GM19035 (cell line): ENCODE measurements around the gene GPR141.

Experiments used
- ATAC-seq: cut with Tn5 transposase; IDR thresholded peaks from one replicate; pipeline ENCODE4 v1.9.1; 2021; ENCODE audit not compliant: unreplicated experiment

Gene GPR141

DNA sequence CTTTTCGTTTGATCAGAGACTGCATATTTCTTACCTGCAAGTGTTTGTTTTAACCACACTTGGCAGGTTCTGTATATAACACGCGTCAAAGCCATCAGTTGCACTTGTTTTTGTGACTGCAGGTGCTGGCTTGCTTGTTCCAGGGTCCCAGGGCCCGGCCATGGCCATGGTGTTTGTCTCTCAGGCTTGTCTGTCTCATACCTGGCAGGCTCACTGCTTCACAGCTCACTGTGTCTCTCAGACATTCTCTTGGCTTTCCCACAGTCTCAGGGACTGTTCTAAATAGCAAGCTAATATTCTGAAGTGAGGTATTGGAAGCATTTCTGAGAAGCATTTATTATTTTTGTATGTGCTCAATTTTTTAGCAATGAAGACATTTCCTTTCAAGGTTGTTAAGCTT lies 46.9 kb downstream of the GPR141 start:
- ATAC-seq, result no peak

DNA sequence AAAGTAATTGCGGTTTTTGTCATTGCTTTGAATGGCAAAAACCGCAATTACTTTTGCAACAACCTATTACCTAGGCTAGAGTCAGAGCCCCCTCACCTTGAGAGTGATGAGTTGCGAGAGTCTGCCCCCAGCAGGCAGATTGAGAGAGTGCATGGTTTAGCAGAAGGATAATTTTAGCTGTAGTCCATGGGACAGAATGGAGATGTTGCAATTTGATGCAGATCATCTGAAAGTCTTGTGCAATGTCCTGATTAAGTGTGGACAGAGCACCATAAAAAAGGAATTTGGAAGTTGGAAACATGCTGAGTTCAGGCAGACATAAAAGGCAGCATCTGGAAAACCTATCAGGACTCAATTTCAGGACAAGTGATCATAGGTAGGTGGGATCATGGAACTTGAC lies 48.7 kb downstream of the GPR141 start:
- peak; percentile 88 for ATAC-seq

DNA sequence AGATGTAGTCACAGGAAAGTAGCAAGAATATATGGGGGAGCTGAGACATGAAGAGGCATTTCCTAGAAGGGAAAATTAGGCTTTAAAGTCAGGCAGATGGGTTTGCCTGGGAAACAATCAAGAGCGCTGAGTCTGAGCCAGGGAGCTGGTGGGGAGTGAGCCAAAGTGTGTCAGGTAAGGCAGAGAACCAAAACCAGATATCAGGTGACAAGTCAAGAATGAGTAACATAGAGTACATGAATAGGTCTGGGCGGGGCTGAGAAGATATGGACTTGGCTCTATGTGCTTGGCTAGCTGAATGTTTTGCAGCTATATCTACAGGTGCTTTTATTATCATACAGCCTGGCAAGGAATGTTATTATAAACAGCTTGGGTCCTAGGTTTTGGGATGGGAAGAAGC lies 49.3 kb downstream of the GPR141 start:
- no peak for ATAC-seq

DNA sequence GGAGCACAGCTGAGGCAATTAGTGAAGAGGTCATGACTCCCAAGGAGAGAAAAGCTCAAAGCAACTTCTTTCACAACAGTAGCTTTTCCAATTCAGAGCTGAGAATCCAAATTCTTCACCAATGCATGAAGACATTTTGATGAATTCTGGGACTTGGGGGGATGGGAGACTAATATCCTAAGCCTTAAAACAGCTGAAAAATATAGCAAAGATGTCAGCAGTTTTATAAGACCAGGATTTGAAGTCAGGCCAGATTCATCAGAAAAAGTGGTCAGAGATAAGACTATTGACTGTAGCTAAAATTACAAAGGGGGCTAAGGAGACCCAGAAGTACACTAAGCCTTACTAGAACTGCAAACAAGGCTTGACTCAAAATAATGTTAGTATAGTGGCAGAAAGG lies 51.6 kb downstream of the GPR141 start:
- no peak for ATAC-seq

DNA sequence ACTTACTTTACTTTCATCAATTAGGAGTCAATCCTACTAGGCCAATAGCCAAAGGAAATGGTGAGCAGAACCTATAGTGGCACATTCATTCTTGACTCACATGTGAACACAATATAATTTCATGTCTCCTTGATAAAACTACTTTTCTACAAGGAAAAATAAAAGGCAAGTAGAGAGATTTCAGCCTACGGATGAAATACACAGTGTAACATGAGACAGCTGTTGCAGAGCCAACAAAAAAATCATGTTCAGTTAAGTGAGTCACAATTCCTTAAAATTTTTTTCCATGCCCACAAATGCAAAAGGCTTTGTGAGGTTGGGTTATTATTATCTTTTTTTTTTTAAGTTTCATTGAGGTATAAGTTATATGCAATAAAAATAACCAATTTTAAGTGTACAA lies 54.8 kb downstream of the GPR141 start:
- ATAC-seq, result no peak

DNA sequence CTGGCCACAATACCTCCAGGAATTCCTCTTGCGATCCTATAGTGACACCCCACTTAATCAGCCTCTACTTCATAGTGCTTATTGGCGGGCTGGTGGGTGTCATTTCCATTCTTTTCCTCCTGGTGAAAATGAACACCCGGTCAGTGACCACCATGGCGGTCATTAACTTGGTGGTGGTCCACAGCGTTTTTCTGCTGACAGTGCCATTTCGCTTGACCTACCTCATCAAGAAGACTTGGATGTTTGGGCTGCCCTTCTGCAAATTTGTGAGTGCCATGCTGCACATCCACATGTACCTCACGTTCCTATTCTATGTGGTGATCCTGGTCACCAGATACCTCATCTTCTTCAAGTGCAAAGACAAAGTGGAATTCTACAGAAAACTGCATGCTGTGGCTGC lies 56.8 kb downstream of the GPR141 start:
- no peak for ATAC-seq

DNA sequence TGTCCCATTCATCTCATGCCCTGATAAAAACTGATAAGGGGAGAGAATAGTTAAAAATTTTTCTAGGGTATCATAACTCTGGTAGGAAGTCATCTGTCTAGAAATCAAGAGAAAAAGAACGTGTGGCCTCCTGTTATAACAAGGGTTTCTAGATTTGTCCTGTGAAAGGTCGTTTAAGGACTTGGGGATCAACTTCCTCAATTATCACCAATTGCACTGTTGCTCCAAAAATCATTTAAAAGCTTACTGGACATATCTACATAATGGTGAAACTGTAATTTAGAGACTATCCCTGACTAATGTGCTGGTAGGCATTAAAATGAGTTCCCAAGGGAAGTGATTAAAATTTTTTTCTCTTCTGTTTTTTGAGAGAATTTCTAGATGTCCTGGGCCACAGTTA lies 58.2 kb downstream of the GPR141 start:
- ATAC-seq, result no peak

DNA sequence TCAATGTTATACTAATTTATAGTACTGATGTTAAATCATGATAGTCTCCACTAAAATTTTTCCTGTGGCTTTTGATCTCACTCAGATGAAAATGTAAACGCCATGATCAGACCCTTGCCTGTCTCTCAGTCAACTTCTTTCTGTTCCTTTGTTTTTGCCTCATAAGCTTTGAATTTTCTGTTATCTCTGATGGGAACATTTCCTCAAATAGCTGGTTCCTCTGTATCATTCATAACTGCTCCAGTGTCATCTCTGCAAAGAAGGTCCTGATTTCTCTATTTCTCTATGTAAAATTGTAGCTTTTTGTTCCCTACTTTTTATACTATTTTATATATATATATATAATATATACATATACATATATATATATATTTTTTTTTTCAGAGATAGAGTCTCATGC lies 67.5 kb downstream of the GPR141 start:
- no peak for ATAC-seq

DNA sequence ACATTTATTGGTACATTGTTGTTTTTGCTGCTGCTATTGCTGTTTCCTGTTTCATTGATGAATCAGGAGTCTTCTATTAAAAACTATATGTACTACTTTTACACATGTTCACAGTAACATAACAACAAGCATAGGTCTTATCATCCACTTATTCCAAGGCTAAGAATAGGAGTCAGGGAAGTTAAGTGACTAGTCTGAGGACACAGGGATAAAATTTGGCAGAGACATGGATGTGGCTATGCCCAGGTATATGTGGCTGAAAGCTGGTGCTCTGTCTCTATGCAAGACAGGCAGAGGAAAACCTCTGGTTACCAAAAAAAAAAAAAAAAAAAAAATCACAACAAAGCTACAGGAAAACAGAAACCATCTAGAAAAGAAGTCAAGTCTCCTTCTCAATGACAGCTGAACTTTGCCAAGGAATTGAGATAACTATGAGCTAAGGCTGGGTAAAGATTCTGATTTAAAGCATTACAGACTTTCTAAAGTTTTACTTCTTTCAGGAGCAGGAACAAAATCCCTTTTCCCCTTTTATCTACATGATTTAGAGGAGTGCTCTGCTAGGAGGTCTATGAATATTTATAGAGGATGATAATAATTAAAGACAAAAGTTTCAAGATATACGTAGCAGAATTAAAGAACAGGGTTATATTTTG lies 70.0 kb downstream of the GPR141 start:
- no peak for ATAC-seq

DNA sequence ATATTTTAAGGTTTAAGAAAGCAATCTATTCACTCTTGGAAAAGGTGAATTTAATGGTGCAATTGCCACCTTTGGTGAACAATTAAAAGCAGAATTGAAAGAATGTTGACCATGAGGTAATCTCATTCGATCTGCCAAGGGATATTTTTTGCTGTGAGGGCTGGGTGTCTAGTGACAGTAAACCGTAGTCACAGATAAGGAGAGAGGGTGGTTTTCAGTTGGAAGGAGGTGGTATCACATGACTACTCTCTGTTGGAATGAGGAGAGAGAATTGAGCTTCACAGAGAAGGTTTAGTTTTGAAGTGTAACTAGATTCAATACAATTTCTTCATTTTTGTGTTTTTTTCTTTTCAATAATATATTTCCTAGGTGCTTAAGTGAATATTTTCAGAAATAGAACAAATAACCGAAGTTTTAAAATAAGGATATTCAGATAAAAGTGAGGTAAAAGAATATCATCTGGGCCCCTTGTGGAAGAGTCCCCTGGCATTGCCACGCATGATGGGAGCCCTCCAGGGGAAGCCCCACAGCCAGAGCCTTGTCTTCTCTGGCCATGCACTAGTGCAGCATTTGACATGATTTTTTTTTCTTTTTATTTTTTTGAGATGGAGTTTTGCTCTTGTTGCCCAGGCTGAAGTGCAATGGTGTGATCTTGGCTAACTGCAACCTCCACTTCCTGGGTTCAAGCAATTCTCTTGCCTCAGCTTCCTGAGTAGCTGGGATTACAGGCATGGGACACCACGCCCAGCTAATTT lies 73.4 kb downstream of the GPR141 start:
- no peak for ATAC-seq

DNA sequence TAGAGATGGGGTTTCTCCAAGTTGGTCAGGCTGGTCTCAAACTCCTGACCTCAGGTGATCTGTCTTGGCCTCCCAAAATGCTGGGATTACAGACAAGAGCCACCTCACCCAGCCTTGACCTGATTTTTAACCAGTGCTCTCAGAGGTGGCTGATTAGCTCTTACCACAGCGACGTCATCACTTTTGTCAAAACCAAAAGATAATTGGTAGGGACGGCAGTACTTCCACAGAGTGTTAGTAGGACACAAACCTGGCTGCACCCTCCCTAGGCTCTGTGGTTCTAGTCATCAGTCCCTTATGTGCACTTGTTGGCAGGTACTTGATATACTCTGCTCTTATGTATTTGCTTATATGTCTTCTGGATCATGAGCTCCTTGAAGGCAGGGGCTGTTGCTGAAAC lies 74.0 kb downstream of the GPR141 start:
- ATAC-seq, result no peak

DNA sequence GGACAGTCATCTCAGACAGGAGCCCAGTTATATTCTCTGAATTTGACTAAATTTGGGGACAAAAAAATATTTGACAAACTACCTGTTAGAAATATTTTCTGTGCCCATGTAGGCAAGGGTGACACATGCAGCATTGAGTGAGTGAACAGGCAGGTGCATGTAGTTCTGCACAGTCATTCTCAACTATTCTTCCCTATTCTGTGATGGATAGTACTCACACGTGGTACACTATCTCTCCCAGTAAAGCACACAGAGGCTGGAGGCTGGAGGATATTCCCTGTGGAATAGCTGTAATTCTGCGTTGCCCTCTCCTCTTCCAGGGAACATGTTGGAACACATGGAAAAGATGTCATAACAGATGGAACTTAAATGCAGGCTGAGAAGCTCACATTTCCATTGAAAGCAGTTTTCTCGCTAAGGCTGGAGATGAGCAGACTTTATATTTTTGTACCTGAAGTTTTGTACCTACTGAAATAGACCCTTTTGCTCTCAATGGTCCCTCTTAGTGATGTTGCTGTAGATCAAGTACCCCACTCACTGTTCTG lies 75.0 kb downstream of the GPR141 start:
- no peak for ATAC-seq

DNA sequence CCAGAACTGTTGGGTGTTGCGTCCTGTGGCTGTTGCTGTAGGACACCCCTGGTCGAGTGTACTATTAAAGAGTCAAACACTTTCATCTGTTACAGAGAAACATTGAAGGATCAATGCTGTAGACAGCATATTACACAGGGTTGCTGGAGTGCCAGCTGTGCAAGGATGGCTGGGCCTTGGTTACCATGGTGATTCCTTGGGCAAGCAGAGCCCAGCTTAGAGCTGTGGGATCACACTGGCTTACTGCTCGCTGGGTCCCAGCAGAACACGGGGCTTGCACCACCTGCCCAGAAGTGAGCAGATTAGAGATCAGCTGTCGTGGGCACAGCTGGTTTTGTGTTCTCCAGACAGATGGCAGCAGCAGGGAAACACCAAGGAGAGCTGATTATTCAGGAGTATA lies 76.0 kb downstream of the GPR141 start:
- ATAC-seq, result no peak

DNA sequence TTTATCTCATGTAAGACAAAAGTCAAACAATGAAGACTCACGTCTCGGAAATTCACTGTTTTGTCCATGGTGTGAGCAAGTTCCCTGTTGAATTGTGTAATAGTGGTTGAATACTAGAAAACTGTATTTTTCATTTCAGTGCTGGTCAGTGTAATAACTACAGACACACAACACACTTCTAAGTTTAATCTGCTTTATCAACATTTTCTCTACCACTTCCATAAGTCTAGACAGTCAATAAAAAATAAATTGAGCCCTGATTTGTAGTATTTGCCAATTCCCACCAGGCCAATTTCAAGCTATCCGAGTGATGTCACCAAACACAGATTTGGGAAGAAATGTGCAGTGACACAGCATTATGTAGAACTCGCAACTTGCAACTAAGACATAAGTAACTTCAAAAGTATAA lies 81.9 kb downstream of the GPR141 start:
- ATAC-seq, result no peak

DNA sequence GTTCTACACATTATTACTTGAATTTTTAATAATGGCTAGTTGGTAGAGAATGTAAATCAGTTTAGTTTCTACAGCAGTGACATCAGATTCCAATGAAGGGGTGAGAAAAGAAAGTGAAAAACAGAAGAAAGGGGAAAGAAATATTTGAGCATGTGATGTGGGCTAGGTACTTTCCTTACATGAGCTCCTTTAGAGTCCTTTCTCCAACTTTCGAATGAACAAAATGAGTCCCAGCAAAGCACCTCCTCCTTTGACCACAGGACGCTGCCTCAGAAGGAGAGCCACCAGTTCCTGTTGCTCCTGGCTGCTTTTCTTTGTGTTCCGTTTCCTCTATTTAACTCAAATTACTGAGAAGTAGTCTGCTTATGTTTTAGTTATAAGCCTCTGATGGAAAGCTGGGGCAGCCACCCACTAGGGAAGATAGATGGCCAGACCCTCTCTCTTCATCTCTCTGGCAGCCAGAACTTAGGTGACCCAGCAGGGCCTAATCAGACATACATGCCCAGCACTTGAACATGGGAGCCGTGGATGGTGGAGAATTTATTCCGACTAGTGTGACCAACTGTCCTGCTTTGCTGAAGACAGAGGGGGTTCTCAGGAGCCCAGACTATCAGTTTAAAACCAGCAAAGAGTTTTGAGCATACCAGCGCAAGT lies 82.4 kb downstream of the GPR141 start:
- peak; percentile 84 for ATAC-seq

DNA sequence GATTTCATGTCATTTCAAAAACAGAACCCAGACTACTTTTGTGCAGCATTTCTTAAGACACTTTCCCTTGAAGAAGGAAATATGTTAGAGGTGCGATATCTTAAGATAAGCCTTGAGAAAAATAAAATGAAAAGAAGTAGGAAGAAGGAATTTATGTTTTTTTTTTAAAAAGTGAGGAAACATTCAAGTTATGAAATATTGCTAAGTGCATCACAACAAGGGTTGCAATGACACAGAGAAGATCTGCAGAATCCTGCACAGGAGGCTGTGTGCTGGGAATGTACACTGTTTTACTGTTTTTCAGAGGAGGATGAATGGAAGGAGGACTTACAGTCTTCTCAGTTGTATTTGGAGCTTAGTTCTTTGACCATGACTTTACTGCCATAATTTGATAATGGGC lies 85.0 kb downstream of the GPR141 start:
- ATAC-seq, result no peak

DNA sequence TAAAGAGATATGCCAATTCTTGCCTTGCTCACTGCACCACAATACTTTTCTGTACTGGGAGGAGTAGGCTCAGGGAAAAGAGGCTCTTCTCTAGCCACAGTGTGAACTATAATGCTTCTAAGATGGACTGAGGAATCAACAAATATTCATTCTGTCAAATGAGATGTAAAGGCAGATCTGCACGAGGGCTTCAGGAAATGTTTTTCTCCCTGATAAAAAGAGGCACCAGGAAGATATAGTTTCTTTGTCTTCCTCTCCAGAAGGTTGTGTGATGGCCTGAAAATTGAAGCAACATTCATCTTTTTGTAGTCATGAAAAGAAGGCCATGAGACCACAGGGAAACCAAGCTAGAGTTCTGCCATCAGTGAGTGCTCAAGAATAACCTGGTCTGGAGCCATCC lies 85.7 kb downstream of the GPR141 start:
- no peak for ATAC-seq

DNA sequence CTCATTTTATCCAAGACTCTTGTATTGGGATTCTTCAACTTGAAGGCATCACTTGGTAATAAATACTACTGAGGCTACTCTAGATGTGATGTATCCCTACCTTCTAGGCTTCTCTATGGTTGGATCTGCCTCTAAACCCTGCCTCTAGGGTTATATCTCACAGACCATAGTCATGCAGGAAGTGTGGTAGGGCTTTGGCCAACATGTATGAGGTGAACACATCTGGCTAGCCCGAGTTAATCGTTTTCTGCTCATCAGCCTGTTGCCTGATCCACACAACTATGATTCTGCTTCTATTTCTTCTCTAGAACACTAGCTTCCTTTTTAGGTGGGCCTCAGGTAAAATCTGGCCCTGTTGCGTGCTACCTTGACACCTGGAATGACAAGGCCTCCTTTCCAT lies 86.2 kb downstream of the GPR141 start:
- ATAC-seq, result no peak

DNA sequence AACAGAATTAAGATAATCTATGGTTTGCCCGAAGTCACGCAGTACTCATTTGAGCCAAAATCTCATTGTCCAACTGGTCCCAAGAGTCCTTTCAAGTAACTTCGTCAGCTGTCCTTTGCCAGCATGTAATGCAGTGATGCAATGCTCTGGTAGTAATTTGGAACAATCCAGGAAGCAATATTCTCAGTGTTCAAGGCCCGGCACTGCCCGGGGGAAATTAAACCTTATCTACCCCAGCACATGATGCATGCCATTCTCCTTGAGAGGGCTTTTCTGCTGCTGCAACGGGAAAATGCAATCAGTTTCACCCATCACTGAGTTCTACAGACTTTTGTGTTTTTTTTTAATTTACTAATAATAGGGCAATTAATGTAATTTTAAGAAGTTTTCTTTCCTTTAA lies 87.3 kb downstream of the GPR141 start:
- no peak for ATAC-seq

DNA sequence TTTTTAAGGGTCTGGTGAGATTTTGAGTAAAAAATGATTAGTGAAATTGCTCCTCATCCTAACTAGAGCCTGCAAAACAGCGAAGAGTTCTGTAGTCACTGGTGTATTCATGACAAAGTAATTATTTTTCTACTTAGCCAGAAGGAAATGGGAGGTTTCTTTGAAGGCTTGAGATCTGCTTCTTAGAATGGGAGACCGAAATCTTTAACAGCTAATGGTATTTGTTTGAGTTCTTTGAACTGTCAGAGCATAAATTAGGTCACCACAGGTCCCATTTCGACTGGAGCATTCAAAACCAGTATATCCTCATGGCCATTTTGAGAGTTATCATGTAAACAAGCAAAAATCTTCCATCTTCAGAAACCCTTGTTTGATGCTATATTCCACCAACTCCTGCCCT lies 87.8 kb downstream of the GPR141 start:
- ATAC-seq, result no peak

DNA sequence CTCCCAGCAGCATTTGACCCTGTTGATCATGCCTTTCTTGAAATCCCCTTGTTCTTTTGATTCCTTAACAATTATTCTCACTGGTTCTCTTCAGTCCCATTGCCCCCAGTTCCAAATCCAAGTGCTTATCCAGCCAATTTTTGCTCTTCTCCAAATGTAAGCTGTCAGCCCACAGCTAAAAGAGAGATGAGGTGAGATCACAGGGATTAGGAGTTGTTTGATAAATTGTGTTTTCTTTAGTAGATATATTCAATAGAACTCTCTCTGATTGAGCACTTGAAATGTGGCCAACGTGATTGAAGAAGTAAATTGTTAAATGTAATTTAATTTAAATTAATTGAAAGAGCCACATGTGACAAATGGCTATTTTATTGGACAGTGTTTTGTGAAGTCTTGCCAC lies 88.2 kb downstream of the GPR141 start:
- ATAC-seq, result no peak

DNA sequence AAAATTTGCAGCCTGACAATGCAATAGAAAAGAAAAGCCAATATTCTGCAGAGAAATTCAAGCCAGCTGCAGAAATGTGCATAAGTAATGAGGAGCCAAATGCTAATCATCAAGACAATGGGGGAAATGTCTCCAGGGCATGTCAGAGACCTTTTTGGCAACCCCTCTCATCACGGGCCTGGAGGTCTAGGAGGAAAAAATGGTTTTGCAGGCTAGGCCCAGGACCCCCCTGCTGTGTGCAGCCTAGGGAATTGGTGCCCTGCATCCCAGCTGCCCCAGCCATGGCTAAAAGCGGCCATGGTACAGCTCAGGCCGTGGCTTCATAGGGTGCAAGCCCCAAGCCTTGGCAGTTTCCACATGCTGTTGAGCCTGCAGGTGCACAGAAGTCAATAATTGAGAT lies 92.4 kb downstream of the GPR141 start:
- no peak for ATAC-seq
